DMS53 treated with DMSO at 0.1 percent for 48 hours (cell line): ENCODE measurements around the gene HDGFL2.

Experiments used
- DNase-seq: peaks from one replicate; lab custom pipeline; 2025; ENCODE audit not compliant: unreplicated experiment; lab: John Stamatoyannopoulos, UW

Gene HDGFL2

DNA sequence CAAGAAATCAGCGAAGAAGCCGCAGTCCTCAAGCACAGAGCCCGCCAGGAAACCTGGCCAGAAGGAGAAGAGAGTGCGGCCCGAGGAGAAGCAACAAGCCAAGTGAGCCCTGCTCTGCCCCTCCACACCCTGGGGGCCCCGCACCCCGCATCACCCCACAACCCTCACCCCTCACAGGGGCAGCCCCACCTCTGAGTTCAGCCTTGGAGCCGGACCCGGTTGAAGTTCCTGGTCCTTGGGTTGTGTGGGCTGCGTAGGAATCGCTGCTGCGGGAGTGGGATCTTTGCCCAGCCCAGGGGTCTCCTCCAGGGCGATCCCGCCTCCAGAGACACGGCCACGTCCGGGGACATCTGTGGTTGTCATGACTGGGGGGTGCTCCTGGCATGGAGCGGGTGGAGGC is 24.2 kb downstream of the HDGFL2 start:
- DNase-seq, result no peak

GRCh38 chr19:4497770-4498389 is 25.8 kb downstream of the HDGFL2 start:
- no peak for DNase-seq

GRCh38 chr19:4498694-4499093 is 26.6 kb downstream of the HDGFL2 start:
- no peak for DNase-seq

- DNase-seq, result no peak
These were observed 27.2 kb downstream of the HDGFL2 start for GRCh38 chr19:4499318-4499717.

DNA sequence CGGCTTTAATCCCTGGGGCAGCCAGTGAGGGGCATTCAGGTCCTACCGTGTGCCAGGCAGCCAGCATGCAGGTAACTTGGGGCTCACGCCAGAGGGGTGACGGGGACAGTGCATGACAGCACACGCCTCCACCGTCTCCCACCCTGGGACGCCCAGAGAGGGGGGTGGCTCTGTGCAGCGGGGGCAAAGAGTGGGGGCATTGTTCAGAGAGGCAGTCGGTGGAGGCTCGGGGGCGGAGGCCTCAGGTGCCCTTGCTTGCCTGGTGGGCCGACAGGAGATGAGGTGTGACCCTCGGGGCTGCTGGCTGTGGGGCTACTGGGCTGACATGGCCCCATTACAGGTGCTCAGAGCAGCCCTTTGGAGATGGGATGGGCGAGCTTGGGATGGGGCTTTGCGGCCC is 27.8 kb downstream of the HDGFL2 start:
- no peak for DNase-seq

DNA sequence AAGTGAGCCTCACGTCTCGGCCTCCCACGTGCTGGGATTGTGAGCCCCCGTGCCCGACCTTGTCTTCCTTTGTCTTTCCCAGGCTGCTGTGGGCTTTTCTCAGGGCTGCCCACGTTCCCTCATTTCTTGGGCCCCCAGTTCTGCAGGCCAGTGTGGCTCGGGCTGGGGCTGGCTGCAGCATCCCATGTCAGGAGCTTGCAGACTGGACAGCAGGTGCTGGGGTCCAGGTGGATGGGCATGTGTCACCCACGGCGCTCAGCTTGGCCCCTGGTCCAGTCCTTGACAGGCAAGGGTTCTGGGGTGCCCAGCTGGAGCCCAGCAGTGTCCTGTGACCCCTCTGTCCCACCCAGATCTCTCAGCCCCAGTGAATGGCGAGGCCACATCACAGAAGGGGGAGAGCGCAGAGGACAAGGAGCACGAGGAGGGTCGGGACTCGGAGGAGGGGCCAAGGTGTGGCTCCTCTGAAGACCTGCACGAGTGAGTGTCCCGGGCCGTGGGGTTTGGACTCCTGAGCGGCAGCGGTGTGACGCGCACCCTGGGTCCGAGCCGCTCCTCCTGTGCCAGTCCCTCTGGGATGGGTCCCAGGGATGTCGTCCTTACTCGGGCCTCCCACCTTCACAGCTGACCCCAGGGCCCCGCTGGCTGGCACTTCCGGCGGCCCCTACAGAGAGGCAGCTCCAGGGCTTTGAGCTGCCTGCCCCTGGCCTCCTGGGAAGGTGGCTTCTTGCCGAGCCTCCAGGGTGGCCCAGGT is 28.9 kb downstream of the HDGFL2 start:
- no peak for DNase-seq

- DNase-seq, result no peak
These were observed 29.6 kb downstream of the HDGFL2 start for GRCh38 chr19:4501691-4502090.

DNA sequence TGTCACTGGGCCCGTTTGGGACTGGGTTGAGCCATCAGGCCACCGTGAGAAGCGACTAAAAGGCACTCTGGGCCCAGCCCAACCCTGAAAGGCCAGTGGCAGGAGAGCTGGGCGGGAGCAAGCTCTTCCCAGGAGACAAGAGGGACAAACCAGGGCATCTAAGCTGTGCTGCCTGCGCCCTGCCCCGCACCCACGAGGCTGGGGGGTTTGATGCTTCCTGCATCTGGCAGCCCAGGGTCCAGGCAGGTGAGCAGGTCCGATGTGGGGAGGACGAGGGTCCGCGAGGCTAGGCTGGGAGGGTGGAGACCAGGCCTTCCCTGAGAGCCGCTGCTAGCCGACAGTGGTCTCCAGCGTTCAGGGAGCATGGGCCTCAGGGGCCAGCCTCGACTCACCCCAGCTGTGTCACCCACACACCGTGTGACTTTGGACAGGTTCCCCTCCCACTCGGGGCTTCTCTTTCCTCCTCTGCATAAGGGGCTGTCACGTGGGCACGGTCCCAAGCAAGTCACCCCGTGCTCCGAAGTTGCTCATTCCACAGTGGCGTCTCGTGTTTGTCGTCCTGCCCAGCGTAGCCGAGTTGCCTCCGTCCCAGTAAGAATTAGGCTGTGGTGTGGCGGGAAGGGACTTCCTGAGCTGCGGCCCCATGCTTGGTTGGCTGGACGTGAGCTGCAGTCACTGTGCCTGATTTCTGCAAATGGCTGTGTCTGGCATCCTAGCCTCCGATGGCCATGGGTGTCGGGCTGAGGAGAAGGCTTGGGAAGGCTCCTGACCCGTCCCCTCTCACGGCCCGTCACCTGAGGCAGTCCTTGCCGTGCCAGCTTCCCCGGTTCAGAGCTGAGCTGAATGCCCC is 30.4 kb downstream of the HDGFL2 start:
- DNase-seq, result no peak

DNA sequence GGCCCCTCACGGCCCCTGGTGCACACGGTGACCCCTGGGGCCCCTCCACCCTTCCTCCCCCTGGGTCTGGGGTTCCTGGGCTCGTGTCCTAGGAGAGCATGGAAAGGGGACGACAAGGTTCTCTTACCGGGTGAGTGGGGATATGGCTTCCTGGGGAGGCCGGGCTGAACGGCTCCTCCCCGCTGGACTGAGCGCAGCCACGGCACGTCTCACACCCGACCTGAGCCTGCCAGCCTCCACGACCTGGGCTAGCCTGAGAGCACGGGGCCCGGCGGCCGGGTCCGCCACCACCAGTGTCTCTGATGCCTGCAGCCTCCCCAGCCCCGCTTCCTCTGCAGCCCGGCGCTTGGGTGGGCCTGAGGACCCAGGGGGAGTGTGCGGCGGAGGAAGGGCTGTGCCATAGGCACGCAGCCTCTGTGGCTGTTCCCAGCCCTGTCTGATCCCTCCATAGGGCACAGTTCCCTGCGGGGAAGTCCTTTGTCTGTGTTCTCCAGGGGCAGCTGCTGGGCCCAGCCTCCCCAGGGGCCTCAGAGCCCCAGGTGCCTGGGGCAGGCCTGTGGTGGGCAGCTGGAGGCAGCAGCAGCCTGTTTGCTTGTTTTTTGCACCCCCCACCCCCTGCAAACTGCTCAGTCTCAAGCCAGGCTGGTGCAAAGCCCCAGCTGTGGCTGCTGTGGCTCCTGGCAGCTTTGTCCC is 31.2 kb downstream of the HDGFL2 start:
- no peak for DNase-seq

DNA sequence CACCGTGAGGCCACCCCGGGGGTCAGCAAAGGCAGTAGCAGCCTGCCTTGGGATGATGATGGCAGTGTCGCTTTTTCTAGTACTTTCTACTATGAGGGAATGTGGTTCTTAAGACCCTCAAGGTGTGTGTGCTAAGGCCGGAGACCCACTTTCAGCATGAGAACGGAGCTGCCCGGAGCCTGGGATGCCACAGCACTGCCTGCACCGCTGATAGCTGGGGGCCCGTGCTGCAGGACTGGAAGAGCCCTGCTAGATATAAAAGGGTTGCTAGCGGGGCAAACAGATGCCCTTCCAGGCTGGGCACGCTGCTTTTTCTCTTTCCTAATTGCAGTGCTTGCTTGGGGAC is 31.7 kb downstream of the HDGFL2 start:
- DNase-seq, result no peak

GRCh38 chr19:4504297-4504701 is 32.2 kb downstream of the HDGFL2 start:
- DNase-seq, result no peak

DNA sequence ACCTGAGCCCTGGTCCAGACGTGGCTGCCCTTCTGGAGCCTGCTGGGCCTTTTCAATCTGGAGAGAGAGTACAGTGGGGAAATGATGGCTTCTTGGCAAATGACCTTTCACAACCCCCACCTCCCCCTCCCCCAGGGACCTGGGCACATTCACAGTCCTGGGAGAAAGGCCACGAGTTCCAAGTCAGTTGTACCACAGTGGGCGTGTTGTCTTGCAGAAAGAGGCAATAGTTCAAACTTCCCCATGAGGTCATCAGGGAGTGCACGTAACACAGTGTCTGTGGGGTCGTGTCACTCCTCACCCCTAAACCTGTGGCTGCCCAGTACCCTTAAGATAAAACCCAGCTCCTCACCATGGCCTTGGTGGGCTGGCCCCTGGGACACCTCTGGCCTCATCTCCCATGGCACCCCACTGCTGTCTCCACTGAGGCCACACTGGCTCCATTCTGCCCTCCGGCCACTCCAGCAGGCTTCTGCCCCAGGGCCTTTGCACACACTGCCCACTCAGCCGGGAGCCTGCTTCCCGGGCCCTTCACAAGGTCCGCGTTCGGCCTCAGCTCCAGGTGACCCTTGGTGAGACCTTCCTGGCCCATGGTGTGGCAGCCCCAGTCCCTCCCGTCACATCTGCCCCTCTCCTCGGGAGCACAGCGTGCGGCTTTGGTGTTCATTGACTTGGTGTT is 32.9 kb downstream of the HDGFL2 start:
- no peak for DNase-seq

GRCh38 chr19:4505570-4506448 is 33.7 kb downstream of the HDGFL2 start:
- no peak for DNase-seq

- no peak for DNase-seq
These were observed 34.5 kb downstream of the HDGFL2 start for GRCh38 chr19:4506449-4507149.

DNA sequence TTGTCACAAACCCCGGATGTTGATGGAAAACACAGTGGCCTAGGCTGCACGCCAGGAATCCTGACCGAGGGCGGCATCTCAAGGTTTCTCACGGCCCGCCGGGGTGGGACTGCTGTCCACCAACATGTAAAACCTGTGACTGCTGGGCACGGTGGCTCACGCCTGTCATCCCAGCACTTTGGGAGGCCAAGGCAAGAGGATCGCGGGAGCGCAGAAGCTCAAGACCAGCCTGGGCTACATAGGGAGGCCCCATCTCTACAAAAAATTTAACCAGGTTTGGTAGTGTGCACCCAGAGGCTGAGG is 35.0 kb downstream of the HDGFL2 start:
- no peak for DNase-seq

DNA sequence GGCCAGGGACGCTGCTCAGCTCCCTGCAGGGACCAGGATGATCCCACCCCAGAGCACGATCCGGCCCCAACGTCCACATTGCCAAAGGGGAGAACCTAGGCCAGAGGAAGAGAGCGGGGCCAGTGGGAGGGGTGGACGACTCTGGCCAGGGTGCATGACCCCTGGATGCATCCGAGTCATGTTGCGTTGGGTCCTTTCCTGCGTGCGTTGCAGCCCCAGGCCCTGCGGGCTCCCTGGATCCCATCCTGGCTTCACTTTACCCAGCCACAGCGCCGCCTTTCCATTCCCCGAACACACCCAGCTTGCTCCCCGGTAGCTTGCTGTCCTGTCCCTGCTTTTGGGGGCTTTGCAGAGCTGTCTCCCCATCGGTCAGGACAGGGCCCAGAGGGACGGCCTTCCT is 35.7 kb downstream of the HDGFL2 start:
- DNase-seq, result no peak

- no peak for DNase-seq
These were observed 36.6 kb downstream of the HDGFL2 start for GRCh38 chr19:4508698-4509097.

GRCh38 chr19:4510435-4511255 is 38.5 kb downstream of the HDGFL2 start:
- DNase-seq, result no peak
